ENCODE data around the gene ETFB. TPM values are rescaled to one million over a fixed set of nuclear protein-coding genes. Genes with fewer than 3 reads are reported as not detected.
A peak's percentile ranks its signal among the peaks of the same experiment; 100 is the strongest.

ETFB gene
- total and polyA plus RNA-seq, 10 of the 15 experiments (the other 5 are each of a cell fraction or from before 2014, with no cell fraction given): 15.1 to 166 (median 87.8) TPM

- no peaks in the 10 kb centered on the region for H3K27me3 ChIP-seq (replicated peaks in 1 of 2; ENCODE audit: control insufficient read depth in 2 of 2, insufficient read depth in 2 of 2, low read length in 1 of 2)
- H3K4me2 ChIP-seq (ENCODE audit: control insufficient read depth, insufficient read depth): peak overlapping the region; percentile 78
- CTCF ChIA-PET: interaction anchor here (0.8 to 4.9 kb wide), 16 partner anchors 14 to 267 kb away, joined by 3 to 43 read pairs (median 8); partner anchors contain the start of genes CLDND2, NKG7, SIGLEC10 and VSIG10L
- H3K27ac ChIP-seq (ENCODE audit: control insufficient read depth, insufficient read depth): peak overlapping the region; percentile 97
- ATAC-seq (peak; percentile 91), FAIRE-seq (peak; percentile 99), DNase-seq (ENCODE audit: low read depth, low spot score) (peak; percentile 99)
- H3K79me2 ChIP-seq (ENCODE audit: control insufficient read depth, insufficient read depth, low read length): peaks cover 5% of the 10 kb centered on the region
- RAD21 ChIA-PET (ENCODE audit: unreplicated experiment): interaction anchor here (0.8 to 3.8 kb wide), 12 partner anchors 14 to 263 kb away, joined by 3 to 51 read pairs (median 14); partner anchors contain the start of genes CLDND2, ETFB, NKG7 and SIGLEC10
- POLR2A ChIA-PET: interaction anchor here (0.9 to 4.8 kb wide), 8 partner anchors 9 to 54 kb away, joined by 3 to 64 read pairs (median 18); partner anchors contain the start of genes CLDND2, ETFB, NKG7 and SIGLEC10
- H3K4me3 ChIP-seq: peak overlapping the region; percentile 84
- WGBS (ENCODE audit: insufficient coverage, insufficient replicate concordance, low lambda C conversion rate, missing lambda C conversion rate): under 1% methylated on average over 44 of the region's 45 CpGs
- peak overlapping the region; percentile 95 for H2AFZ ChIP-seq (ENCODE audit: control insufficient read depth, low read depth, low read length)
- in situ Hi-C loops (cut with MboI) (loop anchor here (25.0 kb wide), 1 partner anchor 1143 kb away; the partner anchor contains the start of gene ZNF808), intact Hi-C loops (cut with micrococcal nuclease; ENCODE audit: unreplicated experiment) (loop anchor here (1.0 to 2.0 kb wide), 3 partner anchors 23 to 55 kb away; partner anchors contain the start of gene SIGLEC10)
- SMC1A ChIA-PET (ENCODE audit: uncharacterized antibody, unreplicated experiment): interaction anchor here (1.0 to 6.6 kb wide), 10 partner anchors 13 to 267 kb away, joined by 3 to 43 read pairs (median 4); partner anchors contain the start of genes ETFB and SIGLEC10
- H3K9ac ChIP-seq (ENCODE audit: control insufficient read depth, insufficient read depth, low read length): peak overlapping the region; percentile 91
- BruUV-seq (replicated peaks): no TSS peak
- no peaks in the 10 kb centered on the region for H3K9me3 ChIP-seq (replicated peaks; ENCODE audit: control insufficient read depth, insufficient read depth, low read length)
- peaks cover 19% of the 10 kb centered on the region for H3K4me1 ChIP-seq (ENCODE audit: control insufficient read depth, insufficient read depth, low read length)
- no peaks in the 10 kb centered on the region for H4K20me1 ChIP-seq (ENCODE audit: control insufficient read depth, insufficient read depth)
- H3K36me3 ChIP-seq (ENCODE audit: control insufficient read depth in 2 of 2, insufficient read depth in 2 of 2, low read length in 1 of 2): no peaks in the 10 kb centered on the region
- TF ChIP-seq STAT1 (conservative IDR thresholded peaks at IDR 0.05): no peak
- peak; percentile 86 for TF ChIP-seq E4F1 (IDR thresholded peaks at IDR 0.05; ENCODE audit: borderline replicate concordance, partially characterized antibody)
- peak; percentile 23 to 94 for TF ChIP-seq SRF (IDR thresholded peaks at IDR 0.05; ENCODE audit: low read depth in 2 of 2, low read length in 2 of 2)
- TF ChIP-seq GATAD2B (conservative IDR thresholded peaks at IDR 0.05; ENCODE audit: low read depth): 0 out of 2 replicates have a peak, but pooled peaks have one; percentile 47
- TF ChIP-seq, protein P1, sequence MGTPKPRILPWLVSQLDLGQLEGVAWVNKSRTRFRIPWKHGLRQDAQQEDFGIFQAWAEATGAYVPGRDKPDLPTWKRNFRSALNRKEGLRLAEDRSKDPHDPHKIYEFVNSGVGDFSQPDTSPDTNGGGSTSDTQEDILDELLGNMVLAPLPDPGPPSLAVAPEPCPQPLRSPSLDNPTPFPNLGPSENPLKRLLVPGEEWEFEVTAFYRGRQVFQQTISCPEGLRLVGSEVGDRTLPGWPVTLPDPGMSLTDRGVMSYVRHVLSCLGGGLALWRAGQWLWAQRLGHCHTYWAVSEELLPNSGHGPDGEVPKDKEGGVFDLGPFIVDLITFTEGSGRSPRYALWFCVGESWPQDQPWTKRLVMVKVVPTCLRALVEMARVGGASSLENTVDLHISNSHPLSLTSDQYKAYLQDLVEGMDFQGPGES (IDR thresholded peaks at IDR 0.05): peak; percentile 82; the same call in 1 of the 2 replicates
- peak; percentile 94 for TF ChIP-seq SP1 (IDR thresholded peaks at IDR 0.05; ENCODE audit: low read depth, low read length)
- TF ChIP-seq, protein P2, sequence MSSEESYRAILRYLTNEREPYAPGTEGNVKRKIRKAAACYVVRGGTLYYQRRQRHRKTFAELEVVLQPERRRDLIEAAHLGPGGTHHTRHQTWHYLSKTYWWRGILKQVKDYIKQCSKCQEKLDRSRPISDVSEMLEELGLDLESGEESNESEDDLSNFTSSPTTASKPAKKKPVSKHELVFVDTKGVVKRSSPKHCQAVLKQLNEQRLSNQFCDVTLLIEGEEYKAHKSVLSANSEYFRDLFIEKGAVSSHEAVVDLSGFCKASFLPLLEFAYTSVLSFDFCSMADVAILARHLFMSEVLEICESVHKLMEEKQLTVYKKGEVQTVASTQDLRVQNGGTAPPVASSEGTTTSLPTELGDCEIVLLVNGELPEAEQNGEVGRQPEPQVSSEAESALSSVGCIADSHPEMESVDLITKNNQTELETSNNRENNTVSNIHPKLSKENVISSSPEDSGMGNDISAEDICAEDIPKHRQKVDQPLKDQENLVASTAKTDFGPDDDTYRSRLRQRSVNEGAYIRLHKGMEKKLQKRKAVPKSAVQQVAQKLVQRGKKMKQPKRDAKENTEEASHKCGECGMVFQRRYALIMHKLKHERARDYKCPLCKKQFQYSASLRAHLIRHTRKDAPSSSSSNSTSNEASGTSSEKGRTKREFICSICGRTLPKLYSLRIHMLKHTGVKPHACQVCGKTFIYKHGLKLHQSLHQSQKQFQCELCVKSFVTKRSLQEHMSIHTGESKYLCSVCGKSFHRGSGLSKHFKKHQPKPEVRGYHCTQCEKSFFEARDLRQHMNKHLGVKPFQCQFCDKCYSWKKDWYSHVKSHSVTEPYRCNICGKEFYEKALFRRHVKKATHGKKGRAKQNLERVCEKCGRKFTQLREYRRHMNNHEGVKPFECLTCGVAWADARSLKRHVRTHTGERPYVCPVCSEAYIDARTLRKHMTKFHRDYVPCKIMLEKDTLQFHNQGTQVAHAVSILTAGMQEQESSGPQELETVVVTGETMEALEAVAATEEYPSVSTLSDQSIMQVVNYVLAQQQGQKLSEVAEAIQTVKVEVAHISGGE (CRISPR knock-in tag; IDR thresholded peaks at IDR 0.05): no peak
- TF ChIP-seq BACH1 (IDR thresholded peaks at IDR 0.05; ENCODE audit: borderline replicate concordance): no peak
- TF ChIP-seq RELA (IDR thresholded peaks at IDR 0.05; ENCODE audit: borderline replicate concordance, partially characterized antibody): no peak
- TF ChIP-seq RB1 (IDR thresholded peaks at IDR 0.05; ENCODE audit: borderline replicate concordance): no peak
- no peak for TF ChIP-seq WRNIP1 (IDR thresholded peaks at IDR 0.05; ENCODE audit: borderline replicate concordance, low read depth, low read length)
Measured at GRCh38 chr19:51394050-51394836, 28.1 kb upstream of the ETFB start.
